HG03378 (cell line): Measurements from ENCODE around the gene MTCH2.
"Not testable (repeated sequence)": the region's sequence is repeated elsewhere in the genome, so short reads cannot be mapped to it uniquely, and the experiment has no call there.

Experiments
- ATAC-seq: cut with Tn5 transposase; IDR thresholded peaks from one replicate; pipeline ENCODE4 v1.9.1; 2021; ENCODE audit warnings: mild to moderate bottlenecking, moderate library complexity; ENCODE audit not compliant: unreplicated experiment

The MTCH2 gene

GRCh38 chr11:47640506-47640905 lies 1.9 kb downstream of the MTCH2 start:
- ATAC-seq = not testable (repeated sequence)

- not testable (repeated sequence) for ATAC-seq
These were observed 6.0 kb downstream of the MTCH2 start for GRCh38 chr11:47636331-47636730.

- ATAC-seq = no peak
These were observed 10.9 kb downstream of the MTCH2 start for GRCh38 chr11:47631473-47631872.

GRCh38 chr11:47628026-47628425 lies 14.3 kb downstream of the MTCH2 start:
- ATAC-seq = no peak

GRCh38 chr11:47626234-47626633 lies 16.1 kb downstream of the MTCH2 start:
- ATAC-seq = no peak

- no peak for ATAC-seq
These were observed 21.5 kb downstream of the MTCH2 start for GRCh38 chr11:47620836-47621378.

GRCh38 chr11:47617417-47617809 lies 24.9 kb downstream of the MTCH2 start:
- ATAC-seq = no peak

- ATAC-seq = no peak
These were observed 25.5 kb downstream of the MTCH2 start for GRCh38 chr11:47616726-47617416.

GRCh38 chr11:47615249-47615648 lies 27.1 kb downstream of the MTCH2 start:
- no peak for ATAC-seq

GRCh38 chr11:47611348-47611794 lies 31.0 kb downstream of the MTCH2 start:
- peak; percentile 81 for ATAC-seq

GRCh38 chr11:47609675-47610074 lies 32.7 kb downstream of the MTCH2 start:
- ATAC-seq = no peak

GRCh38 chr11:47607380-47607779 lies 35.0 kb downstream of the MTCH2 start:
- ATAC-seq = no peak

GRCh38 chr11:47606731-47607130 lies 35.6 kb downstream of the MTCH2 start:
- ATAC-seq = no peak

GRCh38 chr11:47605921-47606320 lies 36.4 kb downstream of the MTCH2 start:
- ATAC-seq = no peak

- ATAC-seq = no peak
These were observed 39.1 kb downstream of the MTCH2 start for GRCh38 chr11:47603295-47603694.

GRCh38 chr11:47599902-47600301 lies 42.5 kb downstream of the MTCH2 start:
- ATAC-seq = no peak

- ATAC-seq = no peak
These were observed 46.4 kb downstream of the MTCH2 start for GRCh38 chr11:47595967-47596366.

GRCh38 chr11:47595029-47595428 lies 47.3 kb downstream of the MTCH2 start:
- no peak for ATAC-seq

GRCh38 chr11:47593934-47594855 lies 48.2 kb downstream of the MTCH2 start, which contains the start of gene C1QTNF4:
Gene C1QTNF4 (minus strand): TSS chr11:47594411. CDS start chr11:47590810, 3,601 bp downstream.
- ATAC-seq = no peak

- ATAC-seq = no peak
These were observed 48.8 kb downstream of the MTCH2 start for GRCh38 chr11:47593492-47593933.

- ATAC-seq = no peak
These were observed 49.4 kb downstream of the MTCH2 start for GRCh38 chr11:47592970-47593369.
